Right atrium auricular region (tissue), 2 donors: ENCODE data around the gene ZBTB45. TPM values are rescaled to one million over a fixed set of nuclear protein-coding genes. Genes with fewer than 3 reads are reported as not detected.

Source experiments
- DNase-seq: peaks from one replicate; pipeline ENCODE4 v3.0.0-alpha.2; 2019; ENCODE audit warnings: low spot score
- H3K27ac ChIP-seq, 2 donors: fragments of 200-600 bp; sonication (generic); 1 replicate in 1 of 2; 2 replicates in 1 of 2; pipeline ENCODE4 v1.5.1; 2016 to 2019
- H3K27me3 ChIP-seq, 2 donors: fragments of 200-600 bp; sonication (generic); one replicate each; pipeline versions ENCODE4 v1.5.1 to v1.6.0; 2017 to 2019
- H3K36me3 ChIP-seq: fragments of 200-600 bp; sonication (generic); one replicate; pipeline ENCODE4 v1.5.1; 2016
- H3K4me1 ChIP-seq, 2 donors: fragments of 200-600 bp; sonication (generic); one replicate each; pipeline versions ENCODE4 v1.5.1 to v1.6.0; 2017 to 2019
- H3K4me3 ChIP-seq, 2 donors: fragments of 200-600 bp; sonication (generic); 1 replicate in 1 of 2; 2 replicates in 1 of 2; pipeline ENCODE4 v1.5.1; 2017 to 2019; ENCODE audit warnings: mild to moderate bottlenecking in 1 of 2, moderate library complexity in 1 of 2
- H3K9me3 ChIP-seq, 2 donors: fragments of 200-600 bp; sonication (generic); one replicate each; pipeline ENCODE4 v1.5.1; 2019
- microRNA-seq, 2 donors: library from miRNA; unstranded; fragments of <30 nt; microRNA quantifications; one replicate each; pipeline ENCODE4, GENCODE V29; 2016 to 2017; ENCODE audit warnings: borderline number of aligned reads in 2 of 2, borderline replicate concordance in 1 of 2
- total RNA-seq, 2 donors: library from RNA; depleted of rRNA; stranded (reverse); fragments of >200 nt; gene quantifications; one replicate each; pipeline ENCODE4 v1.1.0, GENCODE V29; 2016
- TF ChIP-seq, protein P1 (sequence below), 2 donors: fragments of 200-600 bp; sonication (generic); IDR thresholded peaks; one replicate each; pipeline ENCODE4 v1.5.1; 2019; ENCODE audit warnings: antibody characterized with exemption in 2 of 2

The ZBTB45 gene
- total RNA-seq, 2 donors from 2014 or later = 7.2 to 14.3 TPM

DNA sequence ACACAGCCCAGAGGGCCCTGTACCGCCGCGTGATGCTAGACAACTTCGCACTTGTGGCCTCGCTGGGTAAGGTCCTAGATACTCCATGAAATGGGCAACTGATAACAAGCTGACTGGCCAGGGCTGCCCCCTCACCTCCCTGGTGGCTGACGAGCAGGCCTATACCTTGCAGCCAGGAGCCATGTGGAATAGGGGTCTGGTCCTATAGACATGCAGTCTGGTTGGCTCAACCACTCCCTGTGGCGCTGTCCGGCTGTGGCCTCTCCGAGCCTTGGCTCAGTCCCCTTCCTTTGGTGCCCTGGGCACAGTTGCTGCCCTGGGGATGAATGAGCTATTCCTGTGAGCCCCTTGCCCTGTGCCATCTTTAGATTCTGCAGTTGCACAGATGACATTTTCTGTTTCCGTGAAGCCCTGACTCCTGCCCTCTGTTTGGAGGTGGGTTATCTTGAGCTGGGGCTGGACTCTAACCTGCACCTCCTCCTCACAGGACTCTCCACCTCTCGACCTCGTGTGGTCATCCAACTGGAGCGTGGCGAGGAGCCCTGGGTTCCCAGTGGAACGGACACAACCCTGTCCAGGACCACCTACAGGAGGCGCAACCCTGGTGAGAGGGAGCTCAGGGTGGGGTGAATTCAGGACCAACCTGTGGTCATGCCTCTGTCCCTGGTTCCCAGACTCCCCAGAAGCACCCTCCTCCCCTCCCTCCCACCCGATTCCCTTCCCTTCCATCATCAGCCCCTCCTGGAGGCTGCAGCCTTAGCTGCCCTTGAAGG is 50.2 kb downstream of the ZBTB45 start:
- no peaks in the 10 kb centered on the region for H3K27me3 ChIP-seq
- H3K36me3 ChIP-seq = peaks cover 34% of the 10 kb centered on the region
- no peak overlapping the region for H3K4me3 ChIP-seq
- no peaks in the 10 kb centered on the region for H3K9me3 ChIP-seq
- no peak overlapping the region for H3K27ac ChIP-seq
- peaks cover 0 to 19% of the 10 kb centered on the region in 2 donors for H3K4me1 ChIP-seq
- DNase-seq = no peak
- TF ChIP-seq, protein P1, sequence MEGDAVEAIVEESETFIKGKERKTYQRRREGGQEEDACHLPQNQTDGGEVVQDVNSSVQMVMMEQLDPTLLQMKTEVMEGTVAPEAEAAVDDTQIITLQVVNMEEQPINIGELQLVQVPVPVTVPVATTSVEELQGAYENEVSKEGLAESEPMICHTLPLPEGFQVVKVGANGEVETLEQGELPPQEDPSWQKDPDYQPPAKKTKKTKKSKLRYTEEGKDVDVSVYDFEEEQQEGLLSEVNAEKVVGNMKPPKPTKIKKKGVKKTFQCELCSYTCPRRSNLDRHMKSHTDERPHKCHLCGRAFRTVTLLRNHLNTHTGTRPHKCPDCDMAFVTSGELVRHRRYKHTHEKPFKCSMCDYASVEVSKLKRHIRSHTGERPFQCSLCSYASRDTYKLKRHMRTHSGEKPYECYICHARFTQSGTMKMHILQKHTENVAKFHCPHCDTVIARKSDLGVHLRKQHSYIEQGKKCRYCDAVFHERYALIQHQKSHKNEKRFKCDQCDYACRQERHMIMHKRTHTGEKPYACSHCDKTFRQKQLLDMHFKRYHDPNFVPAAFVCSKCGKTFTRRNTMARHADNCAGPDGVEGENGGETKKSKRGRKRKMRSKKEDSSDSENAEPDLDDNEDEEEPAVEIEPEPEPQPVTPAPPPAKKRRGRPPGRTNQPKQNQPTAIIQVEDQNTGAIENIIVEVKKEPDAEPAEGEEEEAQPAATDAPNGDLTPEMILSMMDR (IDR thresholded peaks at IDR 0.05) = no peak

DNA sequence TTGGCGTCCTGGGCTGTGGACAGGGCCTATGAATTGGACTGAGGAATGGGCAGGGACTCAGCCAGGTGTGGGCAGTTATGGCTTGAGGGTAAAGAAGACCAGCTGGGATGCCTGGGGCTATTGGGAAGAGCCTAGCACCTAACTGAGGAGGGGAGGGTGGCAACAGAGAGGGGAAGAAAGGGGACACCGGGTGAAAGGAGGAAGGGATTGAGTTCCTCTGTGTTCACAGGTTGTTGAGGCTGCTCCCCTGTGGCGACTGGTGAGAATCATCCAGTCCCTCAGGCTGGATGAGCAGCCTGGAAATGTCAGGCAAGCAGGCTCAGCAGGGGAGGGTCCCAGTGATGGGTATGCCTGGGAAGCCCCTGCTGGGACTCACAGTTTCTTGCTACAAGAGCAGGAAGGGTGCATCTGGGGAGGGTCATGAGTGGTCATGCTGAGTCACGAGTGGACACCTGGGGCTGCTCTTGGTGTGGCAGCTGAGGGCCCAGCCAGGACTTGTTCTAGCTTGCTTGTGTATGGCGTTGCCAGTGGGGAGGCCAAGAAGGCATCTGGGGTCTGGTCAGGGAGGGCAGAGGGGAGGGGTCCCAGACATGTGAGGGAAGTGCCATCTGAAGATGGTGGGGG is 51.3 kb downstream of the ZBTB45 start:
- peaks cover 33% of the 10 kb centered on the region for H3K36me3 ChIP-seq
- no peaks in the 10 kb centered on the region for H3K9me3 ChIP-seq
- TF ChIP-seq, protein P1 (IDR thresholded peaks at IDR 0.05) = no peak
- no peaks in the 10 kb centered on the region for H3K27me3 ChIP-seq
- no peak overlapping the region for H3K4me3 ChIP-seq
- H3K4me1 ChIP-seq = peaks cover 0 to 18% of the 10 kb centered on the region in 2 donors
- no peak overlapping the region for H3K27ac ChIP-seq
- no peak for DNase-seq

DNA sequence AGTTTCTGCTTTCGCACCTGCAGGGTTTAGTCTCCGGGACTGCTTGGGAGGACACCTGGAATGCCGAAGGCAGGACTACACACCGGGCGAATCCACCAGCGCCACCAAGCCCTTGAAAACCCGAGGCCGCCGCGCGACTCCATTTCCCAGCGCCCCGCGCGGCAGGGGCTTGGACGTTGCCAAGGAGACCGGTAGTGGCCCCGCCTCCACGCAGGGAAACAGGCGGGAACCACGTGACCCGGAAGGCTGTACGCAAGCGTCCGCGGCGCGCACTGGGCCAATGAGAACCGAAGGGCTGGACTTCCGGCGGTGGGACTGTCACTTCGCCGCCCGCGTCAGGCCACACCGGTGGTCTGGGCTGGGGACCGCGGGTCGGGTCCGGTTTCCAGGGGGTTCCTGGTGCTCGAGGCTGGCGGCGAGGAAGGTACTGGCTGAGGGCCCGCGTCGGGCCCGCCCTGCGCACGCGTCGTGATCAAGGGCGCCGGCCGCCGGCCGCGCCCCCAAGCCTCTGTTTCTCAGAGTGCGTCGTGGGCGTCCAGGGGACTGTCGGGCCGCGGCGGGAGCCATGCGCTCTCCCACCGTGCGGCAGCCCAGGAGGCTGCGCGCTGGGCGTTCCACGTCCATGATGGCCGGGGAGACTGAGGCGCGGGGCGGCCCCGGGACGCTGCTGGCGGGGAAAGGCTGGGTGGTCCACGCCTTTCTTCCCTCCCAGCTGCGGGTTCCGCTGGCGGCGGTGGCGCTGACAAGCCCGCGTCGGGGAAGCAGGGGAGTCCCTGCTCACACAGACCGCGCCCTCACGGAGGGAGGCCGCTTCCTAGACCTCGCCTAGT is 52.6 kb downstream of the ZBTB45 start, which contains the start of gene ZNF324:
Gene ZNF324 (plus strand): TSS at position 321 of the 830 bp plus-strand sequence. CDS start 2,106 bp downstream, outside the sequence.
- Histone ChIP-seq H3K9me3 (no peaks in the 10 kb centered on the region), H3K36me3 (peaks cover 20% of the 10 kb centered on the region), H3K27me3 (no peaks in the 10 kb centered on the region), H3K4me3 (peak within 1 kb of the TSS; percentile 80 to 87), H3K27ac (peak within 1 kb of the TSS; percentile 76 to 77), H3K4me1 (peaks cover 0 to 18% of the 10 kb centered on the region in 2 donors)
- TF ChIP-seq, protein P1 (IDR thresholded peaks at IDR 0.05) = no peak
- peak; percentile 99 for DNase-seq

DNA sequence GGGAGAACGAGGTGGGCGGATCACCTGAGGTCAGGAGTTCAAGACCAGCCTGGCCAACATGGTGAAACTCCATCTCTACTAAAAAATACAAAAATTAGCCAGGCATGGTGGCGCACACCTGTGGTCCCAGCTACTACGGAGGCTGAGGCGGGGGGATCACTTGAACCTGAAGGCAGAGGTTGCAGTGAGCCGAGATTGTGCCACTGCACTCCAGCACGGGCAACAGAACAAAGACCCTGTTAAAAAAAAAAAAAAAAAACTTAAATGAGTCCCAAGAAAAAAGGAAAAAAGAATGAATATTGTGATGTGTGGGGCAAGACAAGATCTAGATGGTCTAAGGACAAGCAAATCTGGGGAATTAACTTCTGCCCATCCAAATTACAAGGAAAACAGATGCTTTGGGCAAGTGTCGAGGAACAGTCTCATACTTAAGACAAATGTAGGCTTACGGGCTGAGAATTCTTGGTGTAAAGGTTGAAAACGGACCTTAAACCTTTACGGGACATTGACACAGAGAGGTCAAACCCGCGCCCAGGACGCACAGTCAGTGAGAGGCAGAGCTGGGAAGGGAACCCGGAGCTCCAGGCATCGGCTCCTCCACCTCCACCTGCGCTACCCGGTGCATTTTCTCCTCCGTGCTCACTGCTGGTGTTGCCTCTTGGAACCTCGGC is 53.4 kb downstream of the ZBTB45 start:
- no peak overlapping the region for H3K27ac ChIP-seq
- H3K9me3 ChIP-seq = no peaks in the 10 kb centered on the region
- peaks cover 0 to 18% of the 10 kb centered on the region in 2 donors for H3K4me1 ChIP-seq
- DNase-seq = no peak
- H3K4me3 ChIP-seq = peak overlapping the region; percentile 80 to 87
- TF ChIP-seq, protein P1 (IDR thresholded peaks at IDR 0.05) = no peak
- H3K36me3 ChIP-seq = peaks cover 15% of the 10 kb centered on the region
- H3K27me3 ChIP-seq = no peaks in the 10 kb centered on the region

Small RNA genes lying within 50 kb of the gene (microRNA-seq; reads per million reads assigned to microRNA genes)
- 0 to 1.4 reads per million in 2 donors for gene MIR6807

Other genes with a start within 250 kb of the ZBTB45 start
- gene ZNF8, start 240.9 kb downstream of the ZBTB45 start, total RNA-seq = 1 to 10 TPM; 5.8 to 6.9 TPM
- 10 to 100 TPM; 20.9 to 32.6 TPM for gene ERVK3-1, start 214.4 kb downstream of the ZBTB45 start, total RNA-seq
- 1 to 10 TPM; 1.6 to 2.6 TPM for gene ZSCAN22, start 192.8 kb downstream of the ZBTB45 start, total RNA-seq
- gene A1BG, start 166.3 kb downstream of the ZBTB45 start, total RNA-seq = 10 to 100 TPM; 45.5 to 52.6 TPM
- under 1 TPM; 0.39 to 0.56 TPM for gene ZNF497, start 157.1 kb downstream of the ZBTB45 start, total RNA-seq
- gene ZNF837, start 138.8 kb downstream of the ZBTB45 start, total RNA-seq = 1 to 10 TPM in 1 of 2 donors, under 1 TPM in 1; 0.70 to 1.3 TPM
- gene RPS5, start 132.5 kb downstream of the ZBTB45 start, total RNA-seq = 1,000 to 10,000 TPM in 1 of 2 donors, 100 to 1,000 TPM in 1; 593 to 1,197 TPM
- not detected for gene RNF225, start 124.2 kb downstream of the ZBTB45 start, total RNA-seq
- gene ZNF584, start 111.2 kb downstream of the ZBTB45 start, total RNA-seq = 10 to 100 TPM; 17.4 to 18.5 TPM
- gene ZNF132, start 79.7 kb downstream of the ZBTB45 start, total RNA-seq = 1 to 10 TPM; 2.7 to 3.1 TPM
- 1 to 10 TPM; 2.7 to 6.9 TPM for gene ZNF324B, start 68.2 kb downstream of the ZBTB45 start, total RNA-seq
- 1 to 10 TPM; 5.9 to 9.9 TPM for gene ZNF324, start 52.7 kb downstream of the ZBTB45 start, total RNA-seq
- gene ZNF446, start 43.5 kb downstream of the ZBTB45 start, total RNA-seq = 10 to 100 TPM in 1 of 2 donors, 1 to 10 TPM in 1; 7.9 to 10.0 TPM
- 1 to 10 TPM; 1.3 to 2.9 TPM for gene SLC27A5, start 7.8 kb downstream of the ZBTB45 start, total RNA-seq
- gene TRIM28, start 24.3 kb upstream of the ZBTB45 start, total RNA-seq = 100 to 1,000 TPM in 1 of 2 donors, 10 to 100 TPM in 1; 99.6 to 207 TPM
- 100 to 1,000 TPM; 109 to 121 TPM for gene CHMP2A, start 35.3 kb upstream of the ZBTB45 start, total RNA-seq
- gene UBE2M, start 38.8 kb upstream of the ZBTB45 start, total RNA-seq = 10 to 100 TPM; 30.9 to 38.8 TPM
- 10 to 100 TPM in 1 of 2 donors, 1 to 10 TPM in 1; 6.5 to 11.3 TPM for gene MZF1, start 53.5 kb upstream of the ZBTB45 start, total RNA-seq